Bronchial epithelial cell (primary cell): ENCODE data around the gene OR2M2. TPM values are rescaled to one million over a fixed set of nuclear protein-coding genes. Genes with fewer than 3 reads are reported as not detected.

Experiments used
- DNase-seq: peaks from one replicate; pipeline ENCODE4 v3.0.0-alpha.2; 2010; ENCODE audit warnings: low read depth
- FAIRE-seq: peaks from 2 replicates; lab custom pipeline; 2011; peaks lifted over from hg19 to GRCh38; lab: Jason Lieb, UNC
- H3K27me3 ChIP-seq: 2 replicates; pipeline ENCODE4 v1.5.1; 2011; ENCODE audit warnings: low read length; ENCODE audit not compliant: control insufficient read depth, insufficient read depth
- H3K36me3 ChIP-seq: 2 replicates; pipeline ENCODE4 v1.5.1; 2011; ENCODE audit warnings: low read length; ENCODE audit not compliant: control insufficient read depth, insufficient read depth
- H3K4me3 ChIP-seq: 2 replicates; pipeline ENCODE4 v1.5.1; 2011; ENCODE audit warnings: mild to moderate bottlenecking, low read depth, low read length, control low read depth
- CTCF ChIP-seq: IDR thresholded peaks from 2 replicates; pipeline ENCODE4 v1.5.1; 2011; ENCODE audit warnings: mild to moderate bottlenecking, moderate library complexity, low read length, control low read depth, inconsistent platforms; ENCODE audit not compliant: insufficient read depth, severe bottlenecking
- total RNA-seq: library from RNA; depleted of rRNA; stranded (reverse); fragments of >200 nt; gene quantifications from 2 replicates; pipeline ENCODE4 v1.2.1, GENCODE V29; 2014

Gene OR2M2
- total RNA-seq, 1 donor from 2014 or later, result not detected

DNA sequence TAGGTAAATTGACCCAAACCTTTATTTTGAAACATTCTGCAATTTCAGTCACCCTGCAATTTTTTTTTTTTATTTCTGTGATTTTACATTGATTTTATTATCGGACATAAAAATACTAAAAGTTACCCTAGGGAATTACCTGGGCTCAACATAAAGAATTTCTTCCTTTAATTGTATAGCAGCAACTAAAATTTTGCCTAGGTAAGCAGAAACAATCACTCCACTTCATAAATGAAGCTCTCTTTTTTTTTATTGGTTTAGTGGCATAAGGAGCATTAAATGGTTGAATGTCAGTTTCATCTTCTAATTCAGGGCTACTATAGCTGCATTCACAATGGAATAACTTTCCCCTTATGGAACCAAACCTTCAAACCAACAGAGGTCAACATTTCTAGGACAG lies 41.3 kb downstream of the OR2M2 start:
- DNase-seq (no peak), FAIRE-seq (no peak)
- Histone ChIP-seq H3K36me3 (no peaks in the 10 kb centered on the region), H3K27me3 (no peaks in the 10 kb centered on the region), H3K4me3 (no peak overlapping the region)
- TF ChIP-seq CTCF, result no peak

- no peak for TF ChIP-seq CTCF
- no peak overlapping the region for H3K4me3 ChIP-seq
- H3K36me3 ChIP-seq, result no peaks in the 10 kb centered on the region
- no peak for FAIRE-seq
- no peaks in the 10 kb centered on the region for H3K27me3 ChIP-seq
- no peak for DNase-seq
Observed at GRCh38 chr1:248225537-248225936, 50.9 kb downstream of the OR2M2 start.

DNA sequence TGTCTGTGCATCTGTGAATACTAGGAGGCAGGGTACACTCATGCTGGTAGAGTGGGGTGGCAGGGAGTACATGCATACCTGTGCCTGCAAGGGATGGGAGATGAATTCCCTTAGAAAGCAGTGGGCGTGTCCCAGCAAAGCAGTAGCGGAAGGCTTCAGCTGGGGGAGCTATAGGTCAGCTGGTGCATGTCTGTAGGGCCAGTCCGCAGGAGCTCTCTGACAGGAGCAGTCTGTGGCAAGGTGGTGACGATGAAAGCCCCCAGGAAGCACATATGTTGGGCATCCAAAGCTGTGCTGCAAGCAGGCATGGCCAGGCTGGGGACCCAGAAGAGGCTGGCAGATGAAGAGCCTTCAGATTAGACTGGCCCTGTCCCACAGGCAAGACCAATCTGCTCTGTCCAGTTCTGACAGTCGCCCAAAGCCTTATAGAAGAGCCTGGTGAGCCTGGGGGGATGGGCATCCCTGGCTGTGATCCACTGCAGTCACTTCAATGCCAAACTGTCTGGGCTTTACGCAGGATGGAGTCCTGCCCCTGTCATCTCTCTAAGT lies 54.8 kb downstream of the OR2M2 start:
- no peak for TF ChIP-seq CTCF
- no peak overlapping the region for H3K4me3 ChIP-seq
- no peaks in the 10 kb centered on the region for H3K36me3 ChIP-seq
- H3K27me3 ChIP-seq, result no peaks in the 10 kb centered on the region
- FAIRE-seq (no peak), DNase-seq (no peak)

Other genes starting within 250 kb of the OR2M2 start
- gene OR2AJ1, start 249.9 kb upstream of the OR2M2 start, total RNA-seq, result not detected in 2 replicates
- gene OR2L8, start 226.0 kb upstream of the OR2M2 start, total RNA-seq, result not detected in 2 replicates
- not detected in 2 replicates for gene OR2AK2, start 209.6 kb upstream of the OR2M2 start, total RNA-seq
- gene OR2L5, start 161.2 kb upstream of the OR2M2 start, total RNA-seq, result not detected in 2 replicates
- gene OR2L2, start 144.8 kb upstream of the OR2M2 start, total RNA-seq, result not detected in 2 replicates
- gene OR2L3, start 128.0 kb upstream of the OR2M2 start, total RNA-seq, result not detected in 2 replicates
- not detected in 2 replicates for gene OR2L13, start 79.6 kb upstream of the OR2M2 start, total RNA-seq
- not detected in 2 replicates for gene OR2M5, start 29.7 kb upstream of the OR2M2 start, total RNA-seq
- under 0.01 TPM in 1 of 2 replicates, not detected in the other for gene OR2M3, start 22.4 kb downstream of the OR2M2 start, total RNA-seq
- not detected in 2 replicates for gene OR2M4, start 56.6 kb downstream of the OR2M2 start, total RNA-seq
- not detected in 2 replicates for gene OR2T33, start 103.2 kb downstream of the OR2M2 start, total RNA-seq
- not detected in 2 replicates for gene OR2T12, start 128.6 kb downstream of the OR2M2 start, total RNA-seq
- not detected in 2 replicates for gene OR2M7, start 149.7 kb downstream of the OR2M2 start, total RNA-seq
- gene OR14C36, start 174.0 kb downstream of the OR2M2 start, total RNA-seq, result not detected in 2 replicates
- gene OR2T4, start 186.8 kb downstream of the OR2M2 start, total RNA-seq, result not detected in 2 replicates
- not detected in 2 replicates for gene OR2T6, start 200.9 kb downstream of the OR2M2 start, total RNA-seq
- not detected in 2 replicates for gene OR2T1, start 228.2 kb downstream of the OR2M2 start, total RNA-seq